MM.1S (cell line): ENCODE data around the gene DUSP9.

Experiments used
- DNase-seq: peaks from one replicate; pipeline ENCODE4 v3.0.0-alpha.2; 2015
- H2AFZ ChIP-seq: fragments of 300-600 bp; sonication (generic); 2 replicates; pipeline ENCODE4 v1.6.0; 2016; ENCODE audit warnings: antibody characterized with exemption, low read length
- H3F3A ChIP-seq: fragments of 300-600 bp; sonication (generic); 2 replicates; pipeline ENCODE4 v1.6.1; 2016; ENCODE audit warnings: mild to moderate bottlenecking, antibody characterized with exemption, low read length, moderate library complexity, mixed read lengths; ENCODE audit not compliant: insufficient read depth
- H3K27ac ChIP-seq: fragments of 300-600 bp; sonication (generic); 2 replicates; pipeline ENCODE4 v1.5.1; 2016; ENCODE audit warnings: mild to moderate bottlenecking, low read length
- H3K27me3 ChIP-seq: fragments of 300-600 bp; sonication (generic); replicated peaks from 2 replicates; pipeline ENCODE4 v1.6.0; 2016; ENCODE audit warnings: low read length; ENCODE audit not compliant: insufficient read depth
- H3K36me3 ChIP-seq: fragments of 300-600 bp; sonication (generic); replicated peaks from 2 replicates; pipeline ENCODE4 v1.6.1; 2016; ENCODE audit warnings: mild to moderate bottlenecking, low read length, mixed read lengths; ENCODE audit not compliant: insufficient read depth
- H3K4me1 ChIP-seq: fragments of 300-600 bp; sonication (generic); 2 replicates; pipeline ENCODE4 v1.6.1; 2016; ENCODE audit warnings: low read length, mixed read lengths
- H3K4me2 ChIP-seq: fragments of 300-600 bp; sonication (generic); 2 replicates; pipeline ENCODE4 v1.6.0; 2016; ENCODE audit warnings: low read depth, low read length
- H3K4me3 ChIP-seq: fragments of 300-600 bp; sonication (generic); 2 replicates; pipeline ENCODE4 v1.5.1; 2016; ENCODE audit warnings: low read length, mixed read lengths
- H3K79me2 ChIP-seq: fragments of 300-600 bp; sonication (generic); 2 replicates; pipeline ENCODE4 v1.6.1; 2016; ENCODE audit warnings: mixed run types, low read length, mixed read lengths
- H3K9ac ChIP-seq: fragments of 300-600 bp; sonication (generic); 2 replicates; pipeline ENCODE4 v1.6.1; 2016; ENCODE audit warnings: low read length, mixed read lengths
- H3K9me2 ChIP-seq: fragments of 300-600 bp; sonication (generic); replicated peaks from 2 replicates; pipeline ENCODE4 v1.6.1; 2016; ENCODE audit warnings: mild to moderate bottlenecking, low read length, mixed read lengths; ENCODE audit not compliant: insufficient read depth
- H3K9me3 ChIP-seq: fragments of 300-600 bp; sonication (generic); replicated peaks from 2 replicates; pipeline ENCODE4 v1.6.1; 2016; ENCODE audit warnings: mild to moderate bottlenecking, low read length, mixed read lengths; ENCODE audit not compliant: insufficient read depth
- H4K20me1 ChIP-seq: fragments of 300-600 bp; sonication (generic); 2 replicates; pipeline ENCODE4 v1.6.1; 2016; ENCODE audit warnings: mild to moderate bottlenecking, low read length, moderate library complexity, mixed read lengths; ENCODE audit not compliant: insufficient read depth
- EZH2 ChIP-seq: fragments of 300-600 bp; sonication (generic); optimal IDR thresholded peaks from 2 replicates; pipeline ENCODE3; 2017; ENCODE audit warnings: low read depth, mild to moderate bottlenecking, antibody characterized with exemption, low read length, mixed read lengths
- EZH2phosphoT487 ChIP-seq: fragments of 300-600 bp; sonication (generic); IDR thresholded peaks from 2 replicates; pipeline ENCODE4 v1.6.1; 2018; ENCODE audit warnings: antibody characterized with exemption, low read length
- TF ChIP-seq, protein P1 (sequence below): fragments of 300-600 bp; sonication (generic); IDR thresholded peaks from 2 replicates; pipeline ENCODE4 v1.5.1; 2016; ENCODE audit warnings: antibody characterized with exemption, low read length, mixed read lengths

Gene DUSP9

DNA sequence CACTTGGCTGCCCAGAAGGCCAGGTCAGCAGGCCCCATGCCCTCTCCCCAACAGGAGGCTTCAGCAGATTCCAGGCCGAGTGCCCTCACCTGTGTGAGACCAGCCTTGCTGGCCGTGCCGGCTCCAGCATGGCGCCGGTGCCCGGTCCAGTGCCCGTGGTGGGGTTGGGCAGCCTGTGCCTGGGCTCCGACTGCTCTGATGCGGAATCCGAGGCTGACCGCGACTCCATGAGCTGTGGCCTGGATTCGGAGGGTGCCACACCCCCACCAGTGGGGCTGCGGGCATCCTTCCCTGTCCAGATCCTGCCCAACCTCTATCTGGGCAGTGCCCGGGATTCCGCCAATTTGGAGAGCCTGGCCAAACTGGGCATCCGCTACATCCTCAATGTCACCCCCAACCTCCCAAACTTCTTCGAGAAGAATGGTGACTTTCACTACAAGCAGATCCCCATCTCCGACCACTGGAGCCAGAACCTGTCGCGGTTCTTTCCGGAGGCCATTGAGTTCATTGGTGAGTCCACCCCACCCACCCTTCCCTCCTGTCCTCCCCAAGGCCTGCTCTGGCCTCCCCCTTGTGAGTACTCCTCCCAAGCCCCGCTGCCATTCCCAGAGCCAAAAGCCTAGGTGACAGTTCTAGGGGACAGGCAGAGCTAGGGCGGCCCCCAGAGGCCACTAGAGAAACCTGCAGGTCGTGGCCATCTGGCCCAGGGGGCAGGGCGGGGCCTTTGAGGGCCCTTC is 2.3 kb downstream of the DUSP9 start:
- Histone ChIP-seq H3K4me1 (no peaks in the 10 kb centered on the region), H3K9me2 (no peaks in the 10 kb centered on the region), H3F3A (no peaks in the 10 kb centered on the region), H3K9me3 (no peaks in the 10 kb centered on the region), H3K4me3 (no peak overlapping the region), H3K4me2 (no peak overlapping the region), H3K27me3 (peaks cover 47% of the 10 kb centered on the region), H3K79me2 (no peaks in the 10 kb centered on the region), H3K27ac (no peak overlapping the region), H3K9ac (no peak overlapping the region), H4K20me1 (no peaks in the 10 kb centered on the region), H2AFZ (no peak overlapping the region), H3K36me3 (no peaks in the 10 kb centered on the region)
- DNase-seq: peak; percentile 47
- TF ChIP-seq, protein P1, sequence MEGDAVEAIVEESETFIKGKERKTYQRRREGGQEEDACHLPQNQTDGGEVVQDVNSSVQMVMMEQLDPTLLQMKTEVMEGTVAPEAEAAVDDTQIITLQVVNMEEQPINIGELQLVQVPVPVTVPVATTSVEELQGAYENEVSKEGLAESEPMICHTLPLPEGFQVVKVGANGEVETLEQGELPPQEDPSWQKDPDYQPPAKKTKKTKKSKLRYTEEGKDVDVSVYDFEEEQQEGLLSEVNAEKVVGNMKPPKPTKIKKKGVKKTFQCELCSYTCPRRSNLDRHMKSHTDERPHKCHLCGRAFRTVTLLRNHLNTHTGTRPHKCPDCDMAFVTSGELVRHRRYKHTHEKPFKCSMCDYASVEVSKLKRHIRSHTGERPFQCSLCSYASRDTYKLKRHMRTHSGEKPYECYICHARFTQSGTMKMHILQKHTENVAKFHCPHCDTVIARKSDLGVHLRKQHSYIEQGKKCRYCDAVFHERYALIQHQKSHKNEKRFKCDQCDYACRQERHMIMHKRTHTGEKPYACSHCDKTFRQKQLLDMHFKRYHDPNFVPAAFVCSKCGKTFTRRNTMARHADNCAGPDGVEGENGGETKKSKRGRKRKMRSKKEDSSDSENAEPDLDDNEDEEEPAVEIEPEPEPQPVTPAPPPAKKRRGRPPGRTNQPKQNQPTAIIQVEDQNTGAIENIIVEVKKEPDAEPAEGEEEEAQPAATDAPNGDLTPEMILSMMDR: peak; percentile 43
- no peak for TF ChIP-seq EZH2

- no peaks in the 10 kb centered on the region for H3K9me2 ChIP-seq
- no peak overlapping the region for H3K27ac ChIP-seq
- no peaks in the 10 kb centered on the region for H3K4me1 ChIP-seq
- no peak overlapping the region for H2AFZ ChIP-seq
- H3K4me3 ChIP-seq: no peak overlapping the region
- no peaks in the 10 kb centered on the region for H3F3A ChIP-seq
- no peaks in the 10 kb centered on the region for H3K36me3 ChIP-seq
- H3K9me3 ChIP-seq: no peaks in the 10 kb centered on the region
- no peak for DNase-seq
- H3K9ac ChIP-seq: no peak overlapping the region
- no peaks in the 10 kb centered on the region for H3K79me2 ChIP-seq
- TF ChIP-seq, protein P1: no peak
- TF ChIP-seq EZH2 (no peak), EZH2phosphoT487 (no peak)
- no peaks in the 10 kb centered on the region for H4K20me1 ChIP-seq
- no peak overlapping the region for H3K4me2 ChIP-seq
- H3K27me3 ChIP-seq: peaks cover 40% of the 10 kb centered on the region
Observed at GRCh38 chrX:153649915-153650782, 3.1 kb downstream of the DUSP9 start.

GRCh38 chrX:153650959-153651358 is 4.0 kb downstream of the DUSP9 start:
- H3K9me2 ChIP-seq: no peaks in the 10 kb centered on the region
- H3K9ac ChIP-seq: no peak overlapping the region

More at GRCh38 chrX:153650959-153651358, 4.0 kb downstream of the DUSP9 start:
- DNase-seq: no peak
- Histone ChIP-seq H3K27me3 (peaks cover 32% of the 10 kb centered on the region), H4K20me1 (no peaks in the 10 kb centered on the region), H3F3A (no peaks in the 10 kb centered on the region), H3K27ac (no peak overlapping the region), H3K9me3 (no peaks in the 10 kb centered on the region), H3K4me2 (no peak overlapping the region), H2AFZ (no peak overlapping the region), H3K36me3 (no peaks in the 10 kb centered on the region), H3K4me3 (no peak overlapping the region), H3K79me2 (no peaks in the 10 kb centered on the region), H3K4me1 (no peaks in the 10 kb centered on the region)
- no peak for TF ChIP-seq EZH2phosphoT487
